Glutamatergic neuron (in vitro differentiated cells): ENCODE measurements around the gene DHRS1. TPM values are rescaled to one million over a fixed set of nuclear protein-coding genes. Genes with fewer than 3 reads are reported as not detected.

ENCODE experiments used
- DNase-seq: peaks from one replicate; pipeline ENCODE4 v3.0.0; 2022
- H3K27ac Mint-ChIP-seq: one replicate; pipeline ENCODE4 v1.8.0; 2020; ENCODE audit warnings: mild to moderate bottlenecking, mixed read lengths, inconsistent platforms; ENCODE audit not compliant: unreplicated experiment
- H3K27me3 Mint-ChIP-seq: one replicate; pipeline ENCODE4 v1.8.0; 2020; ENCODE audit warnings: mild to moderate bottlenecking, moderate library complexity, mixed read lengths, inconsistent platforms; ENCODE audit not compliant: unreplicated experiment
- H3K36me3 Mint-ChIP-seq: one replicate; pipeline ENCODE4 v1.8.0; 2020; ENCODE audit warnings: mild to moderate bottlenecking, mixed read lengths, inconsistent platforms; ENCODE audit not compliant: unreplicated experiment
- H3K4me1 Mint-ChIP-seq: one replicate; pipeline ENCODE4 v1.8.0; 2020; ENCODE audit warnings: mild to moderate bottlenecking, low read depth, mixed read lengths, inconsistent platforms; ENCODE audit not compliant: unreplicated experiment
- H3K4me3 Mint-ChIP-seq: one replicate; pipeline ENCODE4 v1.8.0; 2020; ENCODE audit warnings: mild to moderate bottlenecking, mixed read lengths, inconsistent platforms; ENCODE audit not compliant: unreplicated experiment
- H3K9me3 Mint-ChIP-seq: one replicate; pipeline ENCODE4 v1.8.0; 2020; ENCODE audit warnings: mild to moderate bottlenecking, moderate library complexity, mixed read lengths, inconsistent platforms; ENCODE audit not compliant: unreplicated experiment
- CTCF ChIP-seq: fragments of 200-600 bp; sonication (generic); IDR thresholded peaks from one replicate; pipeline ENCODE4 v1.5.0; 2021; ENCODE audit not compliant: partially characterized antibody, unreplicated experiment
- total RNA-seq: library from RNA; stranded (reverse); fragmentation: NEBNext Ultra II Directional; extraction: Animal tissue kit (Norgen Biotek cat#: 25700); gene quantifications from one replicate; pipeline ENCODE4 v1.2.1, GENCODE V29; 2021; ENCODE audit not compliant: unreplicated experiment

The DHRS1 gene
- total RNA-seq, 1 donor from 2014 or later = 25.1 TPM

GRCh38 chr14:24266344-24267244, 33.0 kb downstream of the DHRS1 start:
- Mint-ChIP-seq H3K27me3 (peaks cover 9% of the 10 kb centered on the region), H3K36me3 (no peaks in the 10 kb centered on the region), H3K9me3 (peaks cover 1% of the 10 kb centered on the region), H3K4me3 (no peak overlapping the region), H3K27ac (no peak overlapping the region), H3K4me1 (no peaks in the 10 kb centered on the region)
- no peak for DNase-seq
- TF ChIP-seq CTCF = no peak

GRCh38 chr14:24264298-24264697, 35.3 kb downstream of the DHRS1 start:
- Mint-ChIP-seq H3K4me3 (no peak overlapping the region), H3K36me3 (no peaks in the 10 kb centered on the region)

GRCh38 chr14:24263848-24264247, 35.7 kb downstream of the DHRS1 start:
- Mint-ChIP-seq H3K4me3 (no peak overlapping the region), H3K9me3 (peaks cover 1% of the 10 kb centered on the region), H3K36me3 (no peaks in the 10 kb centered on the region), H3K4me1 (no peaks in the 10 kb centered on the region), H3K27ac (no peak overlapping the region), H3K27me3 (peaks cover 7% of the 10 kb centered on the region)
- TF ChIP-seq CTCF = no peak
- no peak for DNase-seq

More at GRCh38 chr14:24264298-24264697, 35.3 kb downstream of the DHRS1 start:
- no peak for TF ChIP-seq CTCF
- Mint-ChIP-seq H3K27ac (no peak overlapping the region), H3K4me1 (no peaks in the 10 kb centered on the region), H3K27me3 (peaks cover 7% of the 10 kb centered on the region), H3K9me3 (peaks cover 1% of the 10 kb centered on the region)
- no peak for DNase-seq

DNA sequence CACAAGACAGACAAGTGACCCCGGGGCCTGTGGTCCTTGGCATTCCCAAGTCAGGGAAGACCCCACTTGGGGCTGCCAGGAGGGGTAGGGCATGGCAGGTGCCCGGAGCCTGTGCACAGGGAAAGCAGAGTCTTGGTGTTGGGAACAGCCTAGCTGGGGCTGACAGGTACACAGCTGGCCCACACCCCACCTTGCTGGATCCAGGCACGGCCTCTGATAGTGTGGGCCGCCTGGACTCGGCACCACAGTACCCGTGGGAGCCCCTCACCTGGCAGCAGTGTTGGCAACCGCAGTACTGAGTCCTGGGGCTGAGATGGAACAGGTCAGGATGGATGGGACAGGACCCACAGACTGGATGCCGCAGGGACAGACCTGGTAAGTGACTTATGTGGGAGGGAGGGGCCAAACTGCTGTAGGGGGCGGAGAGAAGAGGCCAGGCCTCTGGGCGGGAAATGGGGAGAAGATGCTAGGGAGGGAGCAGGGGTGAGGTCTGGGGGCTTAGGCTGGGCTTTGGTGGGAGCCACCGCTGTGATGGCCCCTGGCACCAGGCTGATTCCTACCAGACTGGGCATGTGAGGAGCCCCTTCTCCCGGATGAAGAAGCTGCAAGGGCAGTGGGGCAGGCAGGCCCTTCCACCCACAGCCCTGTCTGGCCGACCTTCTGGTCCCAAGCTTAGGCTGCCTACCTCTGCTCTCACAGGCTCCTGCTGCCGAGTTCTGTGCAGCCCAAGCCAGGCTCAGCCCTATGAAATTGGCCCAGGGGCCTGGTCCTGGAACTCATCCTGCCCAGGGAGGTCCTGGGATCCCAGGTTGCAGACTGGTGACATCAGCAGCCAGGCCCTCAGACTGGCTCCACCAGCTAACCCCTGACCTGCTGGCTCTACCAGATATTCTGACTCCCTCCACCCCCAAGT, 36.5 kb downstream of the DHRS1 start, which contains the start of gene TGM1:
Gene TGM1 (minus strand): TSS at position 357 of the 913 bp plus-strand sequence. CDS start 825 bp downstream, outside the sequence.
- Mint-ChIP-seq H3K27ac (no peak within 1 kb of the TSS), H3K9me3 (peaks cover 1% of the 10 kb centered on the region), H3K27me3 (peaks cover 7% of the 10 kb centered on the region), H3K4me1 (no peaks in the 10 kb centered on the region), H3K4me3 (no peak within 1 kb of the TSS), H3K36me3 (no peaks in the 10 kb centered on the region)
- no peak for TF ChIP-seq CTCF
- no peak for DNase-seq
